Panc1 (cell line): Measurements from ENCODE around the gene SNRPA. TPM values are rescaled to one million over a fixed set of nuclear protein-coding genes. Genes with fewer than 3 reads are reported as not detected.

Experiments
- ATAC-seq: fragments of 200-7000 bp; cut with Tn5 transposase; 2 replicates; pipeline ENCODE4 v1.9.1; 2020; ENCODE audit warnings: mild to moderate bottlenecking, moderate library complexity
- BruUV-seq: library from RNA; stranded (reverse); fragments of 400-500 nt; replicated peaks from 2 replicates; lab custom pipeline; 2021; lab: Mats Ljungman, UMichigan
- CTCF ChIA-PET: fragments of 300-600 bp; sonication (Branson Sonifier 250); formaldehyde crosslinking; loops from one replicate; lab custom pipeline; 2022; ENCODE audit warnings: antibody characterized with exemption; lab: Charles Lee
- POLR2A ChIA-PET: fragments of 300-600 bp; sonication (Branson Sonifier 250); formaldehyde crosslinking; loops from one replicate; lab custom pipeline; 2022; ENCODE audit warnings: antibody characterized with exemption; lab: Charles Lee
- DNase-seq: peaks from one replicate; pipeline ENCODE4 v3.0.0-alpha.2; 2010; ENCODE audit warnings: low read depth, low spot score
- H3K27ac ChIP-seq: 2 replicates; pipeline ENCODE4 v1.5.1; 2011; ENCODE audit warnings: mild to moderate bottlenecking, low read length, inconsistent platforms
- H3K27me3 ChIP-seq: fragments of 200-500 bp; sonication (Bioruptor generic); 2 replicates; pipeline ENCODE4 v1.6.0; 2014; ENCODE audit warnings: low read length, inconsistent platforms; ENCODE audit not compliant: control insufficient read depth, insufficient read depth
- H3K36me3 ChIP-seq: fragments of 200-500 bp; sonication (Bioruptor generic); 2 replicates; pipeline ENCODE4 v1.5.1; 2014; ENCODE audit warnings: inconsistent platforms, mild to moderate bottlenecking, low read length, moderate library complexity; ENCODE audit not compliant: control insufficient read depth, insufficient read depth
- H3K4me1 ChIP-seq: 2 replicates; pipeline ENCODE4 v1.5.1; 2011; ENCODE audit warnings: inconsistent platforms, mild to moderate bottlenecking, low read length, moderate library complexity; ENCODE audit not compliant: control insufficient read depth, insufficient read depth
- H3K4me3 ChIP-seq, 2 experiments: 2 replicates each; pipeline ENCODE4 v1.5.1; 2011 to 2012; ENCODE audit warnings: low read depth in 2 of 2, low read length in 2 of 2, mild to moderate bottlenecking in 2 of 2, inconsistent platforms in 1 of 2, moderate library complexity in 1 of 2
- H3K9me3 ChIP-seq: fragments of 200-500 bp; sonication (Bioruptor generic); 2 replicates; pipeline ENCODE4 v1.5.1; 2014; ENCODE audit warnings: low read depth, mild to moderate bottlenecking, inconsistent platforms, low read length, moderate library complexity; ENCODE audit not compliant: control insufficient read depth, insufficient read depth
- POLR2AphosphoS5 ChIP-seq: IDR thresholded peaks from 2 replicates; pipeline ENCODE4 v1.6.1; 2012; ENCODE audit warnings: mild to moderate bottlenecking, low read depth, low read length, moderate library complexity
- SIN3A ChIP-seq: IDR thresholded peaks from 2 replicates; pipeline ENCODE4 v1.6.1; 2012; ENCODE audit warnings: low read depth, mild to moderate bottlenecking, low read length, moderate library complexity, borderline replicate concordance; ENCODE audit not compliant: insufficient read depth
- TCF7L2 ChIP-seq: IDR thresholded peaks from 2 replicates; pipeline ENCODE4 v1.6.1; 2011; ENCODE audit warnings: mild to moderate bottlenecking, low read depth, low read length, inconsistent platforms
- in situ Hi-C: cut with HindIII; loops from 2 replicates; pipeline ENCODE4 v1.10.0; 2016; ENCODE audit warnings: low sequenced_read_pairs, low pct_unique_long_range_greater_than_20kb
- intact Hi-C: fragments of 100-400 bp; cut with micrococcal nuclease; formaldehyde crosslinking; loops from one replicate; pipeline ENCODE4 v1.10.0; 2022; ENCODE audit not compliant: unreplicated experiment
- total RNA-seq: library from RNA; stranded (reverse); gene quantifications from one replicate; pipeline ENCODE4 v1.2.1, GENCODE V29; 2021; ENCODE audit not compliant: unreplicated experiment
- TF ChIP-seq, protein P1 (sequence below), 2 experiments: IDR thresholded peaks; 2 replicates each; pipeline ENCODE4 v1.6.1; 2011 to 2012; ENCODE audit warnings: low read depth in 2 of 2, control low read depth in 1 of 2, low read length in 1 of 2, mild to moderate bottlenecking in 1 of 2, moderate library complexity in 1 of 2; ENCODE audit not compliant: insufficient read depth in 1 of 2
- TF ChIP-seq, protein P2 (sequence below): fragments of 450-650 bp; IDR thresholded peaks from 2 replicates; pipeline ENCODE4 v1.5.1; 2017; ENCODE audit warnings: mild to moderate bottlenecking

SNRPA gene
- total RNA-seq, 1 experiment from 2014 or later = 104 TPM

DNA sequence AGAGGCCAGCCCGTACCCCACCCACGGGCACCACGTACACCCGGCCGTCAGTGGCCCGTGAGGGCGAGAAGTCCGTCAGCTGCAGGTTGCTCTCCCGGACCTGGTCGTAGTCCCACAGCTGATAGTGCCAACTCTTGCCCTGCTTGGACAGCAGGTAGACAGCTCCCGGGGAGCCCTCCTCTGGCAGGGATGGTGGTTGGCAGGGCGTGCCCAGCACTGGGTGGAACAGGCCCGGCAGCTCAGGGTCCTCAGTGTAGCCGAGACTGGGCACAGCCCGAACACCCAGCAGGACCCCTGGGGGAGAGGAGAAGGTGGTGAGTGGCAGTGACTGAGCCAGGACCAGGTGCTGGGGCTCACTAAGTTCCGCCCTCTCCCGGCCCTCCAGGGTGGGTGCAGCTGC, 8.5 kb upstream of the SNRPA start:
- Histone ChIP-seq H3K4me1 (no peaks in the 10 kb centered on the region), H3K36me3 (no peaks in the 10 kb centered on the region), H3K27ac (no peak overlapping the region), H3K27me3 (no peaks in the 10 kb centered on the region), H3K9me3 (no peaks in the 10 kb centered on the region), H3K4me3 (no peak overlapping the region)
- intact Hi-C loops (no loop called here), in situ Hi-C loops (no loop called here)
- POLR2A ChIA-PET = no interaction called here
- ATAC-seq = no peak
- no TSS peak for BruUV-seq
- no peak for DNase-seq
- TF ChIP-seq TCF7L2 = no peak
- TF ChIP-seq, protein P1, sequence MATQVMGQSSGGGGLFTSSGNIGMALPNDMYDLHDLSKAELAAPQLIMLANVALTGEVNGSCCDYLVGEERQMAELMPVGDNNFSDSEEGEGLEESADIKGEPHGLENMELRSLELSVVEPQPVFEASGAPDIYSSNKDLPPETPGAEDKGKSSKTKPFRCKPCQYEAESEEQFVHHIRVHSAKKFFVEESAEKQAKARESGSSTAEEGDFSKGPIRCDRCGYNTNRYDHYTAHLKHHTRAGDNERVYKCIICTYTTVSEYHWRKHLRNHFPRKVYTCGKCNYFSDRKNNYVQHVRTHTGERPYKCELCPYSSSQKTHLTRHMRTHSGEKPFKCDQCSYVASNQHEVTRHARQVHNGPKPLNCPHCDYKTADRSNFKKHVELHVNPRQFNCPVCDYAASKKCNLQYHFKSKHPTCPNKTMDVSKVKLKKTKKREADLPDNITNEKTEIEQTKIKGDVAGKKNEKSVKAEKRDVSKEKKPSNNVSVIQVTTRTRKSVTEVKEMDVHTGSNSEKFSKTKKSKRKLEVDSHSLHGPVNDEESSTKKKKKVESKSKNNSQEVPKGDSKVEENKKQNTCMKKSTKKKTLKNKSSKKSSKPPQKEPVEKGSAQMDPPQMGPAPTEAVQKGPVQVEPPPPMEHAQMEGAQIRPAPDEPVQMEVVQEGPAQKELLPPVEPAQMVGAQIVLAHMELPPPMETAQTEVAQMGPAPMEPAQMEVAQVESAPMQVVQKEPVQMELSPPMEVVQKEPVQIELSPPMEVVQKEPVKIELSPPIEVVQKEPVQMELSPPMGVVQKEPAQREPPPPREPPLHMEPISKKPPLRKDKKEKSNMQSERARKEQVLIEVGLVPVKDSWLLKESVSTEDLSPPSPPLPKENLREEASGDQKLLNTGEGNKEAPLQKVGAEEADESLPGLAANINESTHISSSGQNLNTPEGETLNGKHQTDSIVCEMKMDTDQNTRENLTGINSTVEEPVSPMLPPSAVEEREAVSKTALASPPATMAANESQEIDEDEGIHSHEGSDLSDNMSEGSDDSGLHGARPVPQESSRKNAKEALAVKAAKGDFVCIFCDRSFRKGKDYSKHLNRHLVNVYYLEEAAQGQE (IDR thresholded peaks at IDR 0.05; ENCODE audit: insufficient read depth in 1 of 2, low read depth in 2 of 2, low read length in 1 of 2) = no peak
- TF ChIP-seq, protein P2, sequence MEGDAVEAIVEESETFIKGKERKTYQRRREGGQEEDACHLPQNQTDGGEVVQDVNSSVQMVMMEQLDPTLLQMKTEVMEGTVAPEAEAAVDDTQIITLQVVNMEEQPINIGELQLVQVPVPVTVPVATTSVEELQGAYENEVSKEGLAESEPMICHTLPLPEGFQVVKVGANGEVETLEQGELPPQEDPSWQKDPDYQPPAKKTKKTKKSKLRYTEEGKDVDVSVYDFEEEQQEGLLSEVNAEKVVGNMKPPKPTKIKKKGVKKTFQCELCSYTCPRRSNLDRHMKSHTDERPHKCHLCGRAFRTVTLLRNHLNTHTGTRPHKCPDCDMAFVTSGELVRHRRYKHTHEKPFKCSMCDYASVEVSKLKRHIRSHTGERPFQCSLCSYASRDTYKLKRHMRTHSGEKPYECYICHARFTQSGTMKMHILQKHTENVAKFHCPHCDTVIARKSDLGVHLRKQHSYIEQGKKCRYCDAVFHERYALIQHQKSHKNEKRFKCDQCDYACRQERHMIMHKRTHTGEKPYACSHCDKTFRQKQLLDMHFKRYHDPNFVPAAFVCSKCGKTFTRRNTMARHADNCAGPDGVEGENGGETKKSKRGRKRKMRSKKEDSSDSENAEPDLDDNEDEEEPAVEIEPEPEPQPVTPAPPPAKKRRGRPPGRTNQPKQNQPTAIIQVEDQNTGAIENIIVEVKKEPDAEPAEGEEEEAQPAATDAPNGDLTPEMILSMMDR = no peak
- TF ChIP-seq SIN3A = no peak
- no peak for TF ChIP-seq POLR2AphosphoS5
- CTCF ChIA-PET = no interaction called here

DNA sequence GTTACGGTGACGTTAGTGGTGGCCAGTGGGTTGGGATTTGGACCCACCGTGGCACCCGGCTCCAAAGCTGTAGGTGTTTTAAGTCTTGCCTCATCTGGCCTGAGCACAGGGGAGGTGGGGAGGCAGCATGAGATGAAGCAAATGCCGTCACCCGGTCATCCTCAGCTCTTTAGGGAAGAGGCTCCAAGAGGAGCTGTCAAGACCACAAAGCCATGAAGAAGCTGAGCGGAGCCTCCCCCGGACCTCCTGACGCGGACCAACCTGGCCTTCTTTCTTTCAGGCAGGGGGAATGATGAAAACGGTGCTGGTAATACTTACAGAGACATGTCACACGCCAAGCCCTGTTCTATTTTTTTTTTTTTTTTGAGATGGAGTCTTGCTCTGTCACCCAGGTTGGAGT, 8.1 kb upstream of the SNRPA start:
- ATAC-seq (no peak), DNase-seq (no peak)
- no peak overlapping the region for H3K4me3 ChIP-seq
- BruUV-seq = no TSS peak
- in situ Hi-C loops (no loop called here), intact Hi-C loops (no loop called here)
- H3K27ac ChIP-seq = no peak overlapping the region
- no peaks in the 10 kb centered on the region for H3K9me3 ChIP-seq
- TF ChIP-seq, protein P2 = no peak
- TF ChIP-seq POLR2AphosphoS5 = no peak
- no peak for TF ChIP-seq TCF7L2
- TF ChIP-seq, protein P1 (IDR thresholded peaks at IDR 0.05; ENCODE audit: insufficient read depth in 1 of 2, low read depth in 2 of 2, low read length in 1 of 2) = no peak
- TF ChIP-seq SIN3A = no peak
- no peaks in the 10 kb centered on the region for H3K4me1 ChIP-seq
- ChIA-PET POLR2A (interaction anchor here (1.4 kb wide), 1 partner anchor 21 kb away, joined by 8 read pairs; no protein-coding TSS in a partner anchor), CTCF (no interaction called here)
- H3K27me3 ChIP-seq = no peaks in the 10 kb centered on the region
- no peaks in the 10 kb centered on the region for H3K36me3 ChIP-seq
